GM21737 (cell line): ENCODE data around the gene RIPOR2.

ENCODE experiments used
- ATAC-seq: cut with Tn5 transposase; IDR thresholded peaks from one replicate; pipeline ENCODE4 v1.9.1; 2021; ENCODE audit warnings: mild to moderate bottlenecking, moderate library complexity; ENCODE audit not compliant: unreplicated experiment

Gene RIPOR2

GRCh38 chr6:24824142-24824938, 111.4 kb downstream of the RIPOR2 start:
- ATAC-seq, result no peak

DNA sequence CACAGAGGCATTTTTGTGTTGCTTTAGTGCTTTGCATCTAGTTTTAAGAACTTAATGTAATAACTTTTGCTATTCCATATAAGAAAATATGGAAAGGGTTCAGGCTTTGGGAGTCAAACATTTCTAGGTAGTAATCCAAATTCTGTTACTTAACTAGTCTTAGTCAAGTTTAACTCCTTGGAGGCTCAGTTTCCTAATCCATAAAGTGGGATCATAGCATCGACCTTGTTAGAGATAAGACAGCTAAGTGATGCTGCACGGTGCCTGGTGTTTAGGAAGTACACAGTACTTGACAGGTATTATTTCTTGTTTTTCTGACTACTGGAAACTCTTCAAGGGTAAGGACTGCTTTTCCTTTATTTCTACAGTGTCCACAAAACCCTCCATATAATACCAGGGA, 112.6 kb downstream of the RIPOR2 start:
- no peak for ATAC-seq

DNA sequence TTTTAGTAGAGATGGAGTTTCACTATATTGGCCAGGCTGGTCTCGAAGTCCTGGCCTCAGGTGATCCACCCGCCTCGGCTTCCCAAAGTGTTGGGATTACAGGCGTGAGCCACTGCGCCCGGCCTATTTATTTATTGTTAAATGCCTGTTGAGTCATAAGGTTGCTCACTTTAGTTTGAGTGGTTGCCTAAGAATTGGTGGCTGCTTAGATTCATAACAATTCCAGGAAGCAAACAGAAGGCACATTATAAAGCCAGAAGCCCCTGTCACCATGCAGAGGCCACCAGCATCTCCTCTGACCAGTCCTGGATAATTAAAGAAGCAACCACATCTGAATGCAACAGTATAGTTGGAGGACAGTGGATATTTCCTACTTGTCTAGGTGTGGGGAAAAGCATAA, 113.1 kb downstream of the RIPOR2 start:
- ATAC-seq, result no peak

DNA sequence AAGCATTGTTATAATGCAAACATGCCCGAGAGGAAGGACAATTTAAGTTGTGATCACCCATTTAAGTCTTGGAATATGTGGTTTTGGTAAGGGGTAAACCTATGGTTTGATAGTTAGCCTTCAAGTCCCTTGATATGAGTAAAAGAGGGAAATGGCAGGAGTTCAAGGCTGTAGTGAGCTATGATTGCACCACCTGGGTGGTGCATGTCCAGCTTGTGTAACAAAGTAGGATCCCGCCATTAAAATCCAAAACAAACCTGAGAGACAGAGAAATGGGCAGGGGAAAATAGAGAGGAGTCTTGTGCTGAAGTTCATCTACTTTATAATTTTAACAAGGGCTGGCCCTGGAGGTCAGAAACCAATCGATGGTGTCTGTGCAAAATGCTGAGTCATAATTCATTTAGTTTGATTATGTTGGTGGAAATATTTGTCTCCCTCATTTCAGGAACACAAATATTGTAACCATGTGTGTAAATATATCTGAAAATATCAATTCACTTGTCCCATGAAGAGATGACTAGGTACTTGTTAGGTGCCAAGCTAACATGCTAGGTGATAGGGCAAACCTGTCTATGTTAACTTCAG, 113.8 kb downstream of the RIPOR2 start:
- ATAC-seq, result no peak

GRCh38 chr6:24818346-24818745, 117.4 kb downstream of the RIPOR2 start:
- no peak for ATAC-seq

- ATAC-seq, result no peak
Observed at GRCh38 chr6:24809728-24810127, 126.0 kb downstream of the RIPOR2 start.

GRCh38 chr6:24807584-24807983, 128.2 kb downstream of the RIPOR2 start:
- ATAC-seq, result no peak

DNA sequence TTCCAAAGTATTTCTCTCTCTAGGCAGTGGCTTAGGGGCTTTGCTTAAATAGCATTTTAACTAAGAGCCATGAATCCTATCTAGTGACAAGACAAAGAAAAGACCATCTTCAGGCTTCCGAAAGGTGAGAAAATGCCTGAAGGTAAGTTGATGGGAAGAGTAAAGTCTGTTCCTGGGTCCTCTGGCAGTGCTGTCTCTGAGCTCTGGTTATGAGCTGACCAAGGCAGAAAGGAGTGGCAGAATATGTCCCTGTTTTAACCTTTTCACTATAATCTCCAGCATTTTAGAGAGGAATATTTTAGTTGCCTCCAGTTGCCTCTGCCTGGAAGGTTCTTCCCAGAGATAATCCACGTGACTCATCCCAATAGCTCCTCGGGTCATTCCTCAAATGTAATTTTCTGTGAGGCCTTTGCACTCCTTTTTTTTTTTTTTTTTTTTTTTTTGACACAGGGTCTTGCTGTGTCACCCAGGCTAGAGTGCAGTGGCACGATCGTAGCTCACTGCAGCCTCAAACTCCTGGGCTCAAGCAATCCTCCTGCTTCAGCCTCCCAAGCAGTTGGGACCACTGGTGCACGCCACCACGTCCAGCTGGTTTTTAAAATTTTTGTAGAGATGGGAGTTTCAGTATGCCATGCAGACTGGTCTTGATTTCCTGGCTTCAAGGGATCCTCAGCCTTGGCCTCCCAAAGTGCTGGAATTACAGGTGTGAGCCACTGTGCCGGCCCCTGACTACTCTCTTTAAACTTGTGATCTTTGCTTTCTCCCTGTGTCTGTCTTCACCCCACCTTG, 133.3 kb downstream of the RIPOR2 start:
- ATAC-seq, result no peak

GRCh38 chr6:24799541-24799915, 136.2 kb downstream of the RIPOR2 start:
- ATAC-seq, result no peak

DNA sequence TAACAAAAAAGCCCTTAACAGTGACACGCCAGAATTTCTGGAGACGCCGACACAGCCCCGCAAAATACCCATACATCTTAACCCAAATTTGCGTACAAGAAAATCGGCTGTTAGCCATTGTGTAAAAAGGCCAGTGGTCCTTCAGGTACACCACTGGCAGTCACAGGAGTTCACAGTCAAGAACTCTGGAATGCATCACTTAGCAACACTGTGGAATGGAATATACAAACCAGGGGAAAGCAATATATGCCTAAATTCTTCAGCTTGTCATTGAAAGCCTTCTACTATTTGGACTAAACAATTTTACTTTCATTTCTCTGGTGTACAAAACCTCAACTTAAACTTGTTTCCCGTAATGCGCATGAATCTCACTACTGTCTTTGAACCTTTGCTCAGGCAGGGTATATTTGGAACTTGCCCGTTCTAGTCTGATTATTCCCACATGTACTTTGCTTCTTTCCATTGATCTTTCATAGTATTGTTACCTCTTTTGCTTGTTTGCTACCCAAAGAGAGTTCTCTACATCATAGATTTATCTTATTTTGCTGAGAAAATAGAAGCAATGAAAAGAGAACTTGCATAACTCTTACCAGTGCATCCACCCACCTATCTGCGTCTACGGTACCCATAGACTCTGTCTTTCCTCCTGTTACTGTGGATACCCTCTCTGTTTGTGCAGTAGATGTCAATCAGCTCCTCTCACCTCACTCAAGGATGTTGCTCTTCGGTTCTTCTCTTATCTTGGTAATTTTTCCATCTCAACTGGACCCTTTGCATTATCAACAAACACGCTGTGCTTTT, 136.8 kb downstream of the RIPOR2 start, which contains the start of gene ARMH2:
ARMH2 (minus strand) TSS at position 178 of the 801 bp plus-strand sequence; CDS start at position 118, 60 bp downstream.
- no peak for ATAC-seq

GRCh38 chr6:24797596-24798216, 138.1 kb downstream of the RIPOR2 start:
- ATAC-seq, result no peak

- no peak for ATAC-seq
Observed at GRCh38 chr6:24796616-24797290, 139.0 kb downstream of the RIPOR2 start.

GRCh38 chr6:24795106-24795505, 140.7 kb downstream of the RIPOR2 start:
- no peak for ATAC-seq

GRCh38 chr6:24788031-24788665, 147.6 kb downstream of the RIPOR2 start:
- ATAC-seq, result no peak

DNA sequence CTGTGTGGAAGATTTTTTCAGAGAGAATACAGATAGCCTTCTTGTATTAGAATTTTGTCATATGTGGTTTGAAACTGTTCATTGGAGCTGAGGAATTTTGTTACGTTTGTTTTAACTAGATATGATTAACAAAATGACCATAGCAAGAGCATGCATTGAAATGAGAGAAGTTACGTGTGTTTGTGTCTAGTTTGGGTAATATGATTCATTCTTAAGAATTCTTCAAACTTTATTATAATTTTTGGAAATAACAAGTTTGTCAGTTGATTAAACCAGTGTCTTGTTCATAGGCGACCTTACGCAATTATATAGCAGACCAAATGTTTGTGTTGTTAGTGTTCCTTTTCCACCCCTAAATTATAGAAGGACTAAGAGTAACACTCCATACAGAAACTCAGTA, 155.6 kb downstream of the RIPOR2 start:
- no peak for ATAC-seq

DNA sequence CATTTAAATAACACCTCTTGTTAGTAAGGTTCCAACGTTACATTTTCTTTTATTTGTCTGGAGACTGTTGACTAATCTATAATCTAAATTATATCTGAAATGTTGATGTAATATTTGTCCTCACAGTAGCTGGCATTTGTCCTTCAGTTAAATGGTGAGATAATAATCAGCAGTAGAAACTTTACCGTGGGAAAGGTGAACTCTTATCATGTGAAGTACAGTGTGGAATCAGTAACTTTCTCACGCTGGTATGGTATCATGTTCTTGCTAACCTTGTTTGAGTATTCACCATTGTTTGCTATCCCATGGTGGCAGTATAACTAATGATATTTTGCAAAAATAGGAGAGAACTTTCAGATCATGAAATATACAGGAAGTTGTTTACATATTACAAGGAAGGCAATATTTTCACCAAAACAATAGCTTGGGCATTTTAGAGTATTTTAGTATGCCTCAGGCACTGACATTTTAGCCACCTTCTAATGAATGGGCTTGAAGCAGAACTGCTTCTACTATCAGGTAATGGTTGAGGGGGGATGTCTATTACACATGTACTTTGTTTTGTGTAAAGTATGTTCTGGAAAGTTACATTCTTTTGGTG, 156.2 kb downstream of the RIPOR2 start:
- ATAC-seq, result no peak

DNA sequence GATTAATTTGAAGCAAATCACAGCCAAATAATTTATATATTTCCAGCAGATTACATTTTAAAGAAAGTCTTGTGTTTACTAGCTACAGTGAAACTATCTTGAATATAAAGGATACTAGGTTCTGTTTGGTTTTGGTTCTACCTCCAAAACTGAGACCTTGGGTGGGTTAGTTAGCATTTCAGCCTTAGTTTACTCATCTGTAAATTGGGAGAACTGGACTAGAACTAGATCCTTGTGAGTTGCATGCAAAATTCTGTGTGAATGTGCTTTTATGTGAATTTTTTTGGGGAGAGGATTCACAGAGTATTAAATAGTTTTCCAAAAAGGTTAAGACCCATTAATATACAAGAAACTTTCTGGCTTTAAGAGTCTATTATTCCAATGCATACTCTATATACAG, 156.9 kb downstream of the RIPOR2 start:
- ATAC-seq, result no peak

DNA sequence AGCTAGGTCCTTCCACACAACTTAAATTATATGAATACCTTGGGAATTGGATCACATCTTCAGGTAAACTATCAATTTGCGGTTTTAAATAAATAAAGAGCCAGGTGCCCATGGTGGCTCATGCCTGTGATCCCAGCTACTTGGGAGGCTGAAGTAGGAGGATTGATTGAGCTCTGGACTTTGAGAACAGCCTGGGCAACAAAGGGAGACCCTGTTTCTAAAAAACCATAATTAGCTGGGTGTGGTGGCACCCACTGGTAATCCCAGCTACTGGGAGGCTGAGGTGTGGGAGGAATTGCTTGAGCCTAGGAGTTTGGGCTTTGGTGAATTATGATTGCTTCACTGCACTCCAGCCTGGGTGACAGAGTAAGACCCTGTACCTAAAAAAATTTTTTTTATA, 157.6 kb downstream of the RIPOR2 start:
- ATAC-seq, result no peak

- ATAC-seq, result no peak
Observed at GRCh38 chr6:24777227-24777626, 158.5 kb downstream of the RIPOR2 start.
